Mucosa of rectum (tissue), 2 donors: ENCODE results near the gene TSC22D1.
"Not testable (repeated sequence)": the region's sequence is repeated elsewhere in the genome, so short reads cannot be mapped to it uniquely, and the experiment has no call there.

Experiments used
- H3K27ac ChIP-seq, 2 donors: one replicate each; pipeline ENCODE4 v1.7.0; 2013; ENCODE audit warnings: inconsistent platforms in 2 of 2, low read depth in 2 of 2, low read length in 2 of 2
- H3K27me3 ChIP-seq, 2 donors: one replicate each; pipeline ENCODE4 v1.7.0; 2013; ENCODE audit warnings: low read length in 2 of 2; ENCODE audit not compliant: control insufficient read depth in 2 of 2, insufficient read depth in 2 of 2
- H3K36me3 ChIP-seq, 2 donors: one replicate each; pipeline ENCODE4 v1.7.0; 2013; ENCODE audit warnings: low read length in 2 of 2; ENCODE audit not compliant: control insufficient read depth in 2 of 2, insufficient read depth in 2 of 2
- H3K4me1 ChIP-seq, 2 donors: one replicate each; pipeline ENCODE4 v1.7.0; 2013; ENCODE audit warnings: low read length in 2 of 2, mild to moderate bottlenecking in 1 of 2; ENCODE audit not compliant: control insufficient read depth in 2 of 2, insufficient read depth in 2 of 2
- H3K4me3 ChIP-seq, 2 donors: one replicate each; pipeline ENCODE4 v1.7.0; 2013; ENCODE audit warnings: low read length in 2 of 2
- H3K9ac ChIP-seq, 2 donors: one replicate each; pipeline ENCODE4 v1.7.0; 2013; ENCODE audit warnings: low read length in 2 of 2, low read depth in 1 of 2, mild to moderate bottlenecking in 1 of 2
- H3K9me3 ChIP-seq, 2 donors: one replicate each; pipeline ENCODE4 v1.7.0; 2013; ENCODE audit warnings: low read length in 2 of 2; ENCODE audit not compliant: control insufficient read depth in 2 of 2
- donor health status: healthy.
- donor health status: Normal muscosa, but diverticular disease.

Gene TSC22D1

GRCh38 chr13:44543369-44543768 lies 32.8 kb downstream of the TSC22D1 start:
- H3K36me3 ChIP-seq, result peaks cover 0 to 2% of the 10 kb centered on the region in 2 donors
- H3K27me3 ChIP-seq, result no peaks in the 10 kb centered on the region
- H3K9ac ChIP-seq, result no peak overlapping the region

GRCh38 chr13:44542361-44542760 lies 33.8 kb downstream of the TSC22D1 start:
- Histone ChIP-seq H3K36me3 (peaks cover 2 to 3% of the 10 kb centered on the region in 2 donors), H3K9ac (no peak overlapping the region), H3K27ac (no peak overlapping the region), H3K4me1 (no peaks in the 10 kb centered on the region), H3K27me3 (no peaks in the 10 kb centered on the region), H3K9me3 (no peaks in the 10 kb centered on the region), H3K4me3 (no peak overlapping the region)

More at GRCh38 chr13:44543369-44543768, 32.8 kb downstream of the TSC22D1 start:
- H3K4me1 ChIP-seq, result no peaks in the 10 kb centered on the region
- H3K9me3 ChIP-seq, result no peaks in the 10 kb centered on the region
- H3K27ac ChIP-seq, result no peak overlapping the region
- H3K4me3 ChIP-seq, result no peak overlapping the region

- Histone ChIP-seq H3K27me3 (no peaks in the 10 kb centered on the region), H3K36me3 (peaks cover 2 to 3% of the 10 kb centered on the region in 2 donors), H3K4me3 (no peak overlapping the region), H3K9ac (no peak overlapping the region), H3K9me3 (no peaks in the 10 kb centered on the region), H3K4me1 (no peaks in the 10 kb centered on the region), H3K27ac (no peak overlapping the region)
Observed at GRCh38 chr13:44541601-44542000, 34.5 kb downstream of the TSC22D1 start.

- Histone ChIP-seq H3K4me3 (no peak overlapping the region), H3K27me3 (no peaks in the 10 kb centered on the region), H3K27ac (no peak overlapping the region), H3K9ac (no peak overlapping the region), H3K9me3 (no peaks in the 10 kb centered on the region), H3K36me3 (peaks cover 2 to 3% of the 10 kb centered on the region in 2 donors), H3K4me1 (no peaks in the 10 kb centered on the region)
Observed at GRCh38 chr13:44540761-44541434, 35.2 kb downstream of the TSC22D1 start.

- Histone ChIP-seq H3K27ac (no peak overlapping the region), H3K36me3 (peaks cover 2 to 3% of the 10 kb centered on the region in 2 donors), H3K9ac (no peak overlapping the region), H3K4me3 (no peak overlapping the region), H3K27me3 (no peaks in the 10 kb centered on the region), H3K9me3 (no peaks in the 10 kb centered on the region), H3K4me1 (no peaks in the 10 kb centered on the region)
Observed at GRCh38 chr13:44537248-44537647, 38.9 kb downstream of the TSC22D1 start.

GRCh38 chr13:44523146-44524015 lies 52.7 kb downstream of the TSC22D1 start:
- Histone ChIP-seq H3K27me3 (no peaks in the 10 kb centered on the region), H3K9me3 (no peaks in the 10 kb centered on the region), H3K27ac (no peak overlapping the region), H3K4me1 (no peaks in the 10 kb centered on the region), H3K9ac (no peak overlapping the region), H3K4me3 (no peak overlapping the region), H3K36me3 (no peaks in the 10 kb centered on the region)

- Histone ChIP-seq H3K27me3 (no peaks in the 10 kb centered on the region), H3K4me1 (no peaks in the 10 kb centered on the region), H3K4me3 (no peak overlapping the region), H3K27ac (no peak overlapping the region), H3K36me3 (no peaks in the 10 kb centered on the region), H3K9me3 (no peaks in the 10 kb centered on the region), H3K9ac (no peak overlapping the region)
Observed at GRCh38 chr13:44519642-44520041, 56.5 kb downstream of the TSC22D1 start.

GRCh38 chr13:44516771-44517170 lies 59.4 kb downstream of the TSC22D1 start:
- Histone ChIP-seq H3K9ac (no peak overlapping the region), H3K36me3 (no peaks in the 10 kb centered on the region), H3K9me3 (no peaks in the 10 kb centered on the region), H3K4me1 (no peaks in the 10 kb centered on the region), H3K4me3 (no peak overlapping the region), H3K27me3 (no peaks in the 10 kb centered on the region), H3K27ac (no peak overlapping the region)

GRCh38 chr13:44514278-44514677 lies 61.9 kb downstream of the TSC22D1 start:
- Histone ChIP-seq H3K27me3 (no peaks in the 10 kb centered on the region), H3K4me3 (no peak overlapping the region), H3K4me1 (no peaks in the 10 kb centered on the region), H3K9ac (no peak overlapping the region), H3K9me3 (no peaks in the 10 kb centered on the region), H3K27ac (no peak overlapping the region), H3K36me3 (no peaks in the 10 kb centered on the region)

GRCh38 chr13:44509853-44510252 lies 66.3 kb downstream of the TSC22D1 start:
- not testable (repeated sequence) for H3K4me3 ChIP-seq, H3K9me3 ChIP-seq, H3K9ac ChIP-seq, H3K4me1 ChIP-seq, H3K27me3 ChIP-seq, H3K36me3 ChIP-seq, H3K27ac ChIP-seq
